K562 (cell line): Measurements from ENCODE around the gene AMIGO1. TPM values are rescaled to one million over a fixed set of nuclear protein-coding genes. Genes with fewer than 3 reads are reported as not detected.
A peak's percentile ranks its signal among the peaks of the same experiment; 100 is the strongest.

Experiments used
- ATAC-seq: fragments of 200-7000 bp; cut with Tn5 transposase; 3 replicates; pipeline ENCODE4 v1.9.1; 2020; ENCODE audit warnings: moderate library complexity
- BruUV-seq: library from RNA; stranded (reverse); fragments of 400-500 nt; replicated peaks from 2 replicates; lab custom pipeline; 2021; lab: Mats Ljungman, UMichigan
- CTCF ChIA-PET: fragments of 300-600 bp; formaldehyde crosslinking; extraction: SDS; loops from one replicate; lab custom pipeline; 2021; ENCODE audit warnings: low intra/inter-chr PET ratio; lab: Yijun Ruan, JAX
- POLR2A ChIA-PET: fragments of 300-600, 350-650 bp; sonication (Branson Sonifier 250); formaldehyde crosslinking; extraction: SDS; loops from one replicate; lab custom pipeline; 2021; ENCODE audit warnings: antibody characterized with exemption, inconsistent platforms; lab: Yijun Ruan, JAX
- DNase-seq, 4 experiments: peaks; one replicate each; pipeline versions ENCODE4 v3.0.0 to v3.0.0-alpha.2; 2011 to 2018; ENCODE audit warnings: low spot score in 3 of 4, mixed read lengths in 3 of 4; ENCODE audit errors: extremely low read depth in 1 of 4
- FAIRE-seq: peaks from 2 replicates; lab custom pipeline; 2011; peaks lifted over from hg19 to GRCh38; lab: Jason Lieb, UNC
- H2AFZ ChIP-seq: 2 replicates; pipeline ENCODE4 v1.6.0; 2011; ENCODE audit warnings: low read depth, low read length, control low read depth, inconsistent platforms
- H3K27ac ChIP-seq: fragments of 200-600 bp; 3 replicates; pipeline ENCODE4 v1.8.0; 2011; ENCODE audit warnings: low read depth, mild to moderate bottlenecking, control low read depth, inconsistent platforms, low read length, moderate library complexity, mixed read lengths; ENCODE audit errors: extremely low read depth
- H3K27me3 ChIP-seq, 2 experiments: fragments of 300-600 bp in 1 of 2; 2 replicates in 1 of 2; 3 replicates in 1 of 2; pipeline versions ENCODE4 v1.6.0 to v1.8.0; 2011; ENCODE audit warnings: inconsistent platforms in 2 of 2, low read length in 2 of 2, mild to moderate bottlenecking in 1 of 2, mixed read lengths in 1 of 2, moderate library complexity in 1 of 2; ENCODE audit not compliant: control insufficient read depth in 2 of 2, insufficient read depth in 2 of 2
- H3K36me3 ChIP-seq: fragments of 300-600 bp; 3 replicates; pipeline ENCODE4 v1.8.0; 2011; ENCODE audit warnings: mild to moderate bottlenecking, low read length, inconsistent platforms; ENCODE audit not compliant: control insufficient read depth, insufficient read depth
- H3K4me1 ChIP-seq, 2 experiments: fragments of 200-600 bp in 1 of 2; replicated peaks in 1 of 2; 2 replicates in 1 of 2; 3 replicates in 1 of 2; pipeline versions ENCODE4 v1.5.1 to v1.8.0; 2011; ENCODE audit warnings: inconsistent platforms in 2 of 2, low read length in 2 of 2, mild to moderate bottlenecking in 1 of 2, mixed read lengths in 1 of 2, moderate library complexity in 1 of 2; ENCODE audit not compliant: control insufficient read depth in 2 of 2, insufficient read depth in 2 of 2
- H3K4me2 ChIP-seq: 2 replicates; pipeline ENCODE4 v1.6.1; 2011; ENCODE audit warnings: low read length, control low read depth, inconsistent platforms, mixed read lengths; ENCODE audit not compliant: insufficient read depth
- H3K4me3 ChIP-seq: fragments of 200-600 bp; sonication (generic), shearing (Covaris generic); 2 replicates; pipeline ENCODE4 v1.5.1; 2016; ENCODE audit warnings: control low read depth, inconsistent platforms
- H3K79me2 ChIP-seq: fragments of 200-600 bp; 3 replicates; pipeline ENCODE4 v1.8.0; 2011; ENCODE audit warnings: low read length, inconsistent platforms; ENCODE audit not compliant: control insufficient read depth, insufficient read depth
- H3K9ac ChIP-seq, 2 experiments: 2 replicates each; pipeline versions ENCODE4 v1.6.0 to v1.6.1; 2011; ENCODE audit warnings: low read depth in 2 of 2, low read length in 2 of 2, control low read depth in 1 of 2, inconsistent platforms in 1 of 2, mild to moderate bottlenecking in 1 of 2, mixed read lengths in 1 of 2; ENCODE audit not compliant: insufficient read depth in 1 of 2
- H3K9me1 ChIP-seq: one replicate; pipeline ENCODE4 v1.6.0; 2011; ENCODE audit warnings: inconsistent platforms, mild to moderate bottlenecking, low read length, moderate library complexity; ENCODE audit not compliant: control insufficient read depth, insufficient read depth
- H3K9me3 ChIP-seq: replicated peaks from 2 replicates; pipeline ENCODE4 v1.5.1; 2011; ENCODE audit warnings: low read depth, low read length, inconsistent platforms; ENCODE audit not compliant: control insufficient read depth, insufficient read depth
- H4K20me1 ChIP-seq: replicated peaks from 2 replicates; pipeline ENCODE4 v1.6.1; 2011; ENCODE audit warnings: low read length, inconsistent platforms, mixed read lengths; ENCODE audit not compliant: control insufficient read depth, insufficient read depth
- MEIS2 ChIP-seq: fragments of 450-650 bp; IDR thresholded peaks from 2 replicates; pipeline ENCODE4 v1.6.1; 2014; ENCODE audit warnings: mild to moderate bottlenecking; ENCODE audit not compliant: partially characterized antibody
- NFATC3 ChIP-seq: fragments of 450-650 bp; IDR thresholded peaks from 2 replicates; pipeline ENCODE4 v1.6.1; 2017; ENCODE audit warnings: mild to moderate bottlenecking
- POLR2G ChIP-seq: fragments of 200-400 bp; formaldehyde crosslinking; IDR thresholded peaks from 2 replicates; pipeline ENCODE4 v1.6.1; 2017; ENCODE audit warnings: low read depth, mild to moderate bottlenecking, antibody characterized with exemption, low read length, moderate library complexity
- RBFOX2 ChIP-seq: fragments of 200-400 bp; formaldehyde crosslinking; IDR thresholded peaks from 2 replicates; pipeline ENCODE4 v1.6.1; 2017; ENCODE audit warnings: low read depth, mild to moderate bottlenecking, low read length, moderate library complexity
- ZKSCAN3 ChIP-seq: fragments of 250-450 bp; sonication (Bioruptor Pico); IDR thresholded peaks from 2 replicates; pipeline ENCODE4 v1.4.0; 2020
- ZNF143 ChIP-seq: sonication (generic); formaldehyde crosslinking; IDR thresholded peaks from 2 replicates; pipeline ENCODE4 v1.9.0; 2022; ENCODE audit warnings: mild to moderate bottlenecking, missing genetic modification reagents
- WGBS: fragments of 100-300 bp; shearing (Covaris generic); methylation state at CpG from one replicate; pipeline ENCODE4 v1.1.6; 2016; ENCODE audit warnings: low coverage, mixed read lengths; ENCODE audit not compliant: insufficient coverage; ENCODE audit errors: missing lambda C conversion rate; 5-methylcytosine and 5-hydroxymethylcytosine counted together
- in situ Hi-C: fragments of 300-500 bp; cut with MboI; formaldehyde crosslinking; loops from 4 replicates; pipeline ENCODE4 v1.15.0; 2018; ENCODE audit warnings: inconsistent platforms, mixed read lengths
- intact Hi-C: fragments of 100-400 bp; cut with micrococcal nuclease; formaldehyde crosslinking; loops from 2 replicates; pipeline ENCODE4 v1.14.2; 2022
- polyA plus RNA-seq, 8 experiments: library from polyadenylated mRNA; depleted of rRNA in 4 of 8; stranded (reverse) in 5 of 8; unstranded in 3 of 8; fragments of >200 nt; fragmentation: Nextera tagmentation in 2 of 8; fragmentation: Illumina TruSeq in 1 of 8; extraction: Ambion mirVana in 2 of 8; extraction: Trizol in 1 of 8; gene quantifications; 2 replicates each; pipeline versions ENCODE4 v1.2.1 to v1.2.3, GENCODE V29; 2011 to 2014; ENCODE audit warnings: inconsistent platforms in 1 of 8, missing spikeins in 1 of 8
- total RNA-seq, 7 experiments: library from RNA; depleted of rRNA in 6 of 7; stranded (reverse); fragments of >200 nt in 6 of 7; fragmentation: Illumina TruSeq in 2 of 7; extraction: Trizol in 2 of 7; gene quantifications; 2 replicates each; pipeline versions ENCODE4 v1.2.1 to v1.2.3, GENCODE V29; 2011 to 2021; ENCODE audit warnings: low replicate concordance in 1 of 7
- TF ChIP-seq, protein P1 (sequence below), 2 experiments: fragments of 450-650 bp; IDR thresholded peaks; 2 replicates each; pipeline ENCODE4 v1.6.1; 2016
- TF ChIP-seq, protein P2 (sequence below): fragments of 250-450 bp; sonication (Bioruptor Pico); IDR thresholded peaks from 2 replicates; pipeline ENCODE4 v1.5.0; 2020; ENCODE audit warnings: mild to moderate bottlenecking
- TF ChIP-seq, protein P3 (sequence below): fragments of 250-450 bp; sonication (Bioruptor Pico); IDR thresholded peaks from 2 replicates; pipeline ENCODE4 v1.8.0; 2022; ENCODE audit warnings: inconsistent platforms
- TF ChIP-seq, protein P4 (sequence below): sonication (generic); formaldehyde crosslinking; IDR thresholded peaks from 2 replicates; pipeline ENCODE4 v1.8.1; 2023; ENCODE audit warnings: mild to moderate bottlenecking, missing genetic modification reagents
- TF ChIP-seq, protein P5 (sequence below): sonication (generic); formaldehyde crosslinking; IDR thresholded peaks from 2 replicates; pipeline ENCODE4 v1.8.0; 2022; ENCODE audit warnings: mild to moderate bottlenecking, low read depth, missing genetic modification reagents

AMIGO1 gene
- total and polyA plus RNA-seq, 9 of the 15 experiments (the other 6 are each of a cell fraction or from before 2014, with no cell fraction given), result 0.24 to 1.0 (median 0.54) TPM

DNA sequence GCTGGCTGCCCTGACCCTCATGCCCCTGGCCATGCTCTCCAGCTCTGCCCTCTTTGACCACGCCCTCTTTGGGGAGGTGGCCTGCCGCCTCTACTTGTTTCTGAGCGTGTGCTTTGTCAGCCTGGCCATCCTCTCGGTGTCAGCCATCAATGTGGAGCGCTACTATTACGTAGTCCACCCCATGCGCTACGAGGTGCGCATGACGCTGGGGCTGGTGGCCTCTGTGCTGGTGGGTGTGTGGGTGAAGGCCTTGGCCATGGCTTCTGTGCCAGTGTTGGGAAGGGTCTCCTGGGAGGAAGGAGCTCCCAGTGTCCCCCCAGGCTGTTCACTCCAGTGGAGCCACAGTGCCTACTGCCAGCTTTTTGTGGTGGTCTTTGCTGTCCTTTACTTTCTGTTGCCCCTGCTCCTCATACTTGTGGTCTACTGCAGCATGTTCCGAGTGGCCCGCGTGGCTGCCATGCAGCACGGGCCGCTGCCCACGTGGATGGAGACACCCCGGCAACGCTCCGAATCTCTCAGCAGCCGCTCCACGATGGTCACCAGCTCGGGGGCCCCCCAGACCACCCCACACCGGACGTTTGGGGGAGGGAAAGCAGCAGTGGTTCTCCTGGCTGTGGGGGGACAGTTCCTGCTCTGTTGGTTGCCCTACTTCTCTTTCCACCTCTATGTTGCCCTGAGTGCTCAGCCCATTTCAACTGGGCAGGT, 33.9 kb upstream of the AMIGO1 start:
- TF ChIP-seq, protein P1, sequence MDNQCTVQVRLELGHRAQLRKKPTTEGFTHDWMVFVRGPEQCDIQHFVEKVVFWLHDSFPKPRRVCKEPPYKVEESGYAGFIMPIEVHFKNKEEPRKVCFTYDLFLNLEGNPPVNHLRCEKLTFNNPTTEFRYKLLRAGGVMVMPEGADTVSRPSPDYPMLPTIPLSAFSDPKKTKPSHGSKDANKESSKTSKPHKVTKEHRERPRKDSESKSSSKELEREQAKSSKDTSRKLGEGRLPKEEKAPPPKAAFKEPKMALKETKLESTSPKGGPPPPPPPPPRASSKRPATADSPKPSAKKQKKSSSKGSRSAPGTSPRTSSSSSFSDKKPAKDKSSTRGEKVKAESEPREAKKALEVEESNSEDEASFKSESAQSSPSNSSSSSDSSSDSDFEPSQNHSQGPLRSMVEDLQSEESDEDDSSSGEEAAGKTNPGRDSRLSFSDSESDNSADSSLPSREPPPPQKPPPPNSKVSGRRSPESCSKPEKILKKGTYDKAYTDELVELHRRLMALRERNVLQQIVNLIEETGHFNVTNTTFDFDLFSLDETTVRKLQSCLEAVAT (IDR thresholded peaks at IDR 0.05), result no peak
- TF ChIP-seq, protein P2, sequence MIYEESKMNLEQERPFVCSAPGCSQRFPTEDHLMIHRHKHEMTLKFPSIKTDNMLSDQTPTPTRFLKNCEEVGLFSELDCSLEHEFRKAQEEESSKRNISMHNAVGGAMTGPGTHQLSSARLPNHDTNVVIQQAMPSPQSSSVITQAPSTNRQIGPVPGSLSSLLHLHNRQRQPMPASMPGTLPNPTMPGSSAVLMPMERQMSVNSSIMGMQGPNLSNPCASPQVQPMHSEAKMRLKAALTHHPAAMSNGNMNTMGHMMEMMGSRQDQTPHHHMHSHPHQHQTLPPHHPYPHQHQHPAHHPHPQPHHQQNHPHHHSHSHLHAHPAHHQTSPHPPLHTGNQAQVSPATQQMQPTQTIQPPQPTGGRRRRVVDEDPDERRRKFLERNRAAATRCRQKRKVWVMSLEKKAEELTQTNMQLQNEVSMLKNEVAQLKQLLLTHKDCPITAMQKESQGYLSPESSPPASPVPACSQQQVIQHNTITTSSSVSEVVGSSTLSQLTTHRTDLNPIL, result no peak
- TF ChIP-seq RBFOX2 (peak; percentile 30; the same call in 1 of the 2 replicates), ZNF143 (CRISPR knock-in tag) (no peak), POLR2G (peak; percentile 35; the same call in 1 of the 2 replicates), NFATC3 (no peak), MEIS2 (no peak), ZKSCAN3 (CRISPR knock-in tag) (no peak)
- TF ChIP-seq, protein P3, sequence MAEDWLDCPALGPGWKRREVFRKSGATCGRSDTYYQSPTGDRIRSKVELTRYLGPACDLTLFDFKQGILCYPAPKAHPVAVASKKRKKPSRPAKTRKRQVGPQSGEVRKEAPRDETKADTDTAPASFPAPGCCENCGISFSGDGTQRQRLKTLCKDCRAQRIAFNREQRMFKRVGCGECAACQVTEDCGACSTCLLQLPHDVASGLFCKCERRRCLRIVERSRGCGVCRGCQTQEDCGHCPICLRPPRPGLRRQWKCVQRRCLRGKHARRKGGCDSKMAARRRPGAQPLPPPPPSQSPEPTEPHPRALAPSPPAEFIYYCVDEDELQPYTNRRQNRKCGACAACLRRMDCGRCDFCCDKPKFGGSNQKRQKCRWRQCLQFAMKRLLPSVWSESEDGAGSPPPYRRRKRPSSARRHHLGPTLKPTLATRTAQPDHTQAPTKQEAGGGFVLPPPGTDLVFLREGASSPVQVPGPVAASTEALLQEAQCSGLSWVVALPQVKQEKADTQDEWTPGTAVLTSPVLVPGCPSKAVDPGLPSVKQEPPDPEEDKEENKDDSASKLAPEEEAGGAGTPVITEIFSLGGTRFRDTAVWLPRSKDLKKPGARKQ (CRISPR knock-in tag), result no peak
- TF ChIP-seq, protein P4, sequence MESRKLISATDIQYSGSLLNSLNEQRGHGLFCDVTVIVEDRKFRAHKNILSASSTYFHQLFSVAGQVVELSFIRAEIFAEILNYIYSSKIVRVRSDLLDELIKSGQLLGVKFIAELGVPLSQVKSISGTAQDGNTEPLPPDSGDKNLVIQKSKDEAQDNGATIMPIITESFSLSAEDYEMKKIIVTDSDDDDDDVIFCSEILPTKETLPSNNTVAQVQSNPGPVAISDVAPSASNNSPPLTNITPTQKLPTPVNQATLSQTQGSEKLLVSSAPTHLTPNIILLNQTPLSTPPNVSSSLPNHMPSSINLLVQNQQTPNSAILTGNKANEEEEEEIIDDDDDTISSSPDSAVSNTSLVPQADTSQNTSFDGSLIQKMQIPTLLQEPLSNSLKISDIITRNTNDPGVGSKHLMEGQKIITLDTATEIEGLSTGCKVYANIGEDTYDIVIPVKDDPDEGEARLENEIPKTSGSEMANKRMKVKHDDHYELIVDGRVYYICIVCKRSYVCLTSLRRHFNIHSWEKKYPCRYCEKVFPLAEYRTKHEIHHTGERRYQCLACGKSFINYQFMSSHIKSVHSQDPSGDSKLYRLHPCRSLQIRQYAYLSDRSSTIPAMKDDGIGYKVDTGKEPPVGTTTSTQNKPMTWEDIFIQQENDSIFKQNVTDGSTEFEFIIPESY (CRISPR knock-in tag), result peak; percentile 79
- TF ChIP-seq, protein P5, sequence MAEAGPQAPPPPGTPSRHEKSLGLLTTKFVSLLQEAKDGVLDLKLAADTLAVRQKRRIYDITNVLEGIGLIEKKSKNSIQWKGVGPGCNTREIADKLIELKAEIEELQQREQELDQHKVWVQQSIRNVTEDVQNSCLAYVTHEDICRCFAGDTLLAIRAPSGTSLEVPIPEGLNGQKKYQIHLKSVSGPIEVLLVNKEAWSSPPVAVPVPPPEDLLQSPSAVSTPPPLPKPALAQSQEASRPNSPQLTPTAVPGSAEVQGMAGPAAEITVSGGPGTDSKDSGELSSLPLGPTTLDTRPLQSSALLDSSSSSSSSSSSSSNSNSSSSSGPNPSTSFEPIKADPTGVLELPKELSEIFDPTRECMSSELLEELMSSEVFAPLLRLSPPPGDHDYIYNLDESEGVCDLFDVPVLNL (CRISPR knock-in tag), result 0 out of 2 replicates have a peak, but pooled peaks have one; percentile 12
- FAIRE-seq (no peak), DNase-seq (peak in 2 of 4 experiments; percentile 18 to 45), ATAC-seq (no peak)
- ChIA-PET CTCF (no interaction called here), POLR2A (interaction anchor here (0.6 to 2.5 kb wide), 5 partner anchors 9 to 291 kb away, joined by 3 to 10 read pairs (median 4); no protein-coding TSS in a partner anchor)
- Histone ChIP-seq H3K27ac (no peak overlapping the region), H2AFZ (0 out of 2 replicates have a peak overlapping the region, but pooled peaks have one; percentile 10), H4K20me1 (no peaks in the 10 kb centered on the region), H3K36me3 (no peaks in the 10 kb centered on the region), H3K4me3 (no peak overlapping the region), H3K9me3 (no peaks in the 10 kb centered on the region), H3K27me3 (peaks cover 2 to 13% of the 10 kb centered on the region in 2 experiments; a peak in 2 of 5 replicates), H3K4me2 (no peak overlapping the region), H3K9me1 (no peaks in the 10 kb centered on the region), H3K4me1 (peaks cover 4 to 16% of the 10 kb centered on the region in 2 experiments; a peak in 4 of 5 replicates), H3K9ac (peak overlapping the region in 1 of 2 experiments; percentile 27; a peak in 3 of 4 replicates), H3K79me2 (peaks cover 19% of the 10 kb centered on the region)
- WGBS, result 49% methylated on average over 20 of the region's 24 CpGs
- in situ Hi-C loops, result no loop called here
- intact Hi-C loops, result no loop called here
- BruUV-seq, result no TSS peak
